Mammary epithelial cell (primary cell): ENCODE results near the gene FOSL1.

Experiments
- EZH2 ChIP-seq: IDR thresholded peaks from 2 replicates; pipeline ENCODE4 v1.6.1; 2012; ENCODE audit warnings: low read length, inconsistent platforms, borderline replicate concordance
- TF ChIP-seq, protein P1 (sequence below), 2 donors: IDR thresholded peaks in 1 of 2; conservative IDR thresholded peaks in 1 of 2; 2 replicates each; pipeline ENCODE4 v1.5.1; 2011 to 2012; ENCODE audit warnings: inconsistent platforms in 2 of 2, low read length in 2 of 2, mild to moderate bottlenecking in 2 of 2, control low read depth in 1 of 2, low read depth in 1 of 2; ENCODE audit not compliant: insufficient read depth in 1 of 2; ENCODE audit errors: extremely low read depth in 1 of 2

- TF ChIP-seq, protein P1, sequence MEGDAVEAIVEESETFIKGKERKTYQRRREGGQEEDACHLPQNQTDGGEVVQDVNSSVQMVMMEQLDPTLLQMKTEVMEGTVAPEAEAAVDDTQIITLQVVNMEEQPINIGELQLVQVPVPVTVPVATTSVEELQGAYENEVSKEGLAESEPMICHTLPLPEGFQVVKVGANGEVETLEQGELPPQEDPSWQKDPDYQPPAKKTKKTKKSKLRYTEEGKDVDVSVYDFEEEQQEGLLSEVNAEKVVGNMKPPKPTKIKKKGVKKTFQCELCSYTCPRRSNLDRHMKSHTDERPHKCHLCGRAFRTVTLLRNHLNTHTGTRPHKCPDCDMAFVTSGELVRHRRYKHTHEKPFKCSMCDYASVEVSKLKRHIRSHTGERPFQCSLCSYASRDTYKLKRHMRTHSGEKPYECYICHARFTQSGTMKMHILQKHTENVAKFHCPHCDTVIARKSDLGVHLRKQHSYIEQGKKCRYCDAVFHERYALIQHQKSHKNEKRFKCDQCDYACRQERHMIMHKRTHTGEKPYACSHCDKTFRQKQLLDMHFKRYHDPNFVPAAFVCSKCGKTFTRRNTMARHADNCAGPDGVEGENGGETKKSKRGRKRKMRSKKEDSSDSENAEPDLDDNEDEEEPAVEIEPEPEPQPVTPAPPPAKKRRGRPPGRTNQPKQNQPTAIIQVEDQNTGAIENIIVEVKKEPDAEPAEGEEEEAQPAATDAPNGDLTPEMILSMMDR (conservative IDR thresholded peaks at IDR 0.05 in 1 of 2, IDR thresholded peaks at IDR 0.05 in 1 of 2; ENCODE audit: extremely low read depth in 1 of 2, insufficient read depth in 1 of 2, low read depth in 1 of 2, low read length in 2 of 2), result no peak
- TF ChIP-seq EZH2, result no peak
Measured at GRCh38 chr11:65916391-65916790, 16.2 kb upstream of the FOSL1 start.
